Left renal cortex interstitium (tissue), 4 donors: ENCODE results near the gene PLCG2. TPM values are rescaled to one million over a fixed set of nuclear protein-coding genes. Genes with fewer than 3 reads are reported as not detected.
"Not testable (repeated sequence)": the region's sequence is repeated elsewhere in the genome, so short reads cannot be mapped to it uniquely, and the experiment has no call there.

ENCODE experiments used
- DNase-seq, 4 donors: peaks; one replicate each; pipeline ENCODE4 v3.0.0-alpha.2; 2013; ENCODE audit warnings: low read depth in 4 of 4, low spot score in 2 of 4, missing footprints in 1 of 4
- polyA plus RNA-seq, 4 donors: library from polyadenylated mRNA; unstranded; fragments of 120-200 nt; gene quantifications; one replicate each; pipeline ENCODE4 v1.2.1, GENCODE V29; 2013; ENCODE audit not compliant: insufficient read length in 4 of 4

Gene PLCG2
- polyA plus RNA-seq, 4 donors = 33.7 to 58.3 (median 45.1) TPM

DNA sequence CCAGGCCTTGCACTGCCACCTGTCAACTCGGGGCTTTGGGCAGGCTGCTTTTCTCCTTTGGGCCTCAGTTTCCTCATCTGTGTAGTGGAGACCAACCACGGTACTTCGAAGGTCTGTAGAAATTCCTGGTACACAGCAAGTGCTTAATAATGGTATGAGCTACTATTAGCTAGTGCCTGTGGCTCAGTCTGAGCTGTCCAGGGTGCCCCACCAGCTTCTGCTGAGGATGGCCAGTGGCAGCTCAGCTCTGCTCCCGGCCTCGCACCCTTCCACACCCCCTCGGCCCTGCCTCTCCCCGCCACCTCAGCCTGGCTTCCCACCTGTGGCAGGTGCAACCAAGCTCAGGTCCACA, 26.2 kb upstream of the PLCG2 start:
- no peak for DNase-seq

DNA sequence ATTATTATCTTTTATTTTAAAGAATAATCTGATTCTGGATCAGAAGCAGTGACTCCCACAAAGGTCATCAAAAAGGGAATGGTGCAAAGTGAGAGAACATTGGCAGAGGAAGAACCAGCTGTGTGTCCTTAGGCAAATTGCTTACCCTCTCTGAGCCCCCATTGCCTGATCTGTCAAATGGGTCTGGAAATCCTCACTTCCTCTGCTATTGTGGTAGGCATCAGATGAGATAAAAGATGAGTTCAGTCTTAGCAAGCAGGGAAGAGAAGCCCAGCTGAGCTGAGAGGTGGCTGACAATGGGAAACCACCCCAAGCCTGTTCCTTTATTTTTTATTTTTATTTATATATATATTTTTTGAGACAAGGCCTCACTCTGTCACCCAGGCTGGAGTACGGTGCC, 24.2 kb upstream of the PLCG2 start:
- DNase-seq = no peak

DNA sequence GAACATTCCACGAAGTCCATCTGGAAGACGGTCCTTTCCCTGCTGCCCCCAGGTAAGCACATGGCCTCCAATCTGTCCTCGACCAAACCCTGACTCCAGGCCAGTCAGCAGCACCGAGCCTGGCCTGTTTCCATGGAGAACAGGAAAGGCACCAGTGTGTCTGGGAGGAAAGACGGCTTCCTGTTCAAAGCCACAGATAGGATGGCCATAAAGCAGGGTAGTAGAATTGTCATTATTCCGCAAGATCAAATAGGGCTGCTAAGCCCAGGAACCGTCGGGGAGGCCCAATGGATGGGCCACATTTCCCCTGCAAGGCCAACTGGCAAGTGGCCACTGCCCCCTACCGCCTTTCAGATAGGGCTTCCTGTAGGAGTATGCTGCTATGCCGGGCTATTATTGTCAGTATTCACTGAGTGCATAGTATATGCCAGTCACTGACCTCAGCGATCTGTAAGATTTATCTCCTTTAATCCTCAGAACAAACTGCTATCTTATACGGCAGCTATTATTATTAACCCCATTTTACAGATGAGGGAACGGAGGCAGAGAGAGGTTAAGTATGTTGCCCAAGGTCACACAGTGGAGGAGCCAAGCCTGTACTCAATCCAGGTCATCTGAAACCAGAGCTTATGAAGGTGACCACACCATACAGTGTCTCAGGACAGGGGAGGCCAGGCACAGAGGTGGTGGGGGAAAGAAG, 23.0 kb upstream of the PLCG2 start:
- DNase-seq = no peak

DNA sequence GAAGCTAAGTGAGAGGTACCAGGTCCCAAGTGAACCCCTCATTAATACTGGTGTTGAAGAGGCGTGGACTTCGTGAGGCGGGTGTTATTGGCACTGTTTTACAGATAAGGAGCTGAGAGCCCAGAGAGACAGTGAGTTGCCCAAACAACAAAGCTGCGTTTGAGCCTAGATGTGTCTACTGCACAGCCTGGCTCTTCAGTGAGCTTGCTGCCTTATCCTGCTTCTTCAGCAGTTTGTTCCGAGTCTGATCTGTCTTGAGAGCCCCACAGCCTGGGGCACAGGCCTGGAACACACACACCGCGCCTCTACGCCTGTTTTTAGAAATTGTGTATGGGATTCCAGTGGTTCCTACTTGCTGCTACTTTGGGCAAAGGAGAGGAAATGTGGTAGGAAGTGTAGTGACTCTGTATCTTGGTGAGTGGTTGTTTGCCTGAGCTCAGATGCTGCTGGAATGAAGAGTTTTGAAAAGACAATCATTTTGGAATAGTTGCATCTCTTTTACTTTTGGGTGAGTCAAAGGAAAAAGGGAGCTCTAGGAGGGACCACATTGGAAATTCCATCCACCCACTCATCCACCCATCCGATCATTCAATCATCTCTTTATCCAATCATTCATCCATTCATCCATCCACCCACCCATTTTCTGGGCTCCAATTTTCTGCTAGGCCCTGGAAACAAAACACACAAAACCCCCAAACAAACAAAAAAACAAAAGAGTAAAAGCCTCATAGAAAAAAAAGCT, 22.3 kb upstream of the PLCG2 start:
- no peak for DNase-seq

DNA sequence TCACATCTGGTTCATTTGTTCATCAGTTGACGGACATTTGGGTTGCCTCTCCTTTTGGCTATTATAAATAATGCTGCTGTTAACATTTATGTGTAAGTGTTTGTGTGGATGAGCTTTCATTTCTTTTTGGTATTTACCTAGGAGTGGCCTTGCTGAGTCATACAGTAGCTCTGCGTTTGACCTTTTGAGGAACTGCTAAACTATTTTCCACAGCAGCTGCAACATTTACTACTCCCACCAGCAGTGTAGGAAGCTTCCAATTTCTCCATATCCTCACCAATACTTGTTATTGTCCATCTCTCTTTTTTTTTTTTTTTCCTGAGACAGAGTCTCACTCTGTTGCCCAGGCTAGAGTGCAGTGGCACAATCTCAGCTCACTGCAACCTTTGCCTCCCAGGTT, 20.7 kb upstream of the PLCG2 start:
- no peak for DNase-seq

DNA sequence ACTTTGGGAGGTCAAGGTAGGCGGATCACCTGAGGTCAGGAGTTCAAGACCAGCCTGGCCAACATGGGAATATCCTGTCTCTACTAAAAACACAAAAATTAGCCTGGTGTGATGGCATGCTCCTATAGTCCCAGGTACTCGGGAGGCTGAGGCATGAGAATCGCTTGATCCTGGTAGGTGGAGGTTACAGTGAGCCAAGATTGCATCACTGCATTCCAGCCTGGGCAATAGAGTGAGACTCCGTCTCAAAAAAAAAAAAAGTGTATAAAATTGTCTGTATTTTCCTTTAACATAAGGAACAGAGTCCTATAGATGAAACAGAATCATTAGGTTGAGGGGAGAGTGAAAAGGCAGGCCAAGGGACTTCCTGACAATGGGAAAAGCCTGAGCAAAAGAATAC, 16.8 kb upstream of the PLCG2 start:
- DNase-seq = not testable (repeated sequence)

DNA sequence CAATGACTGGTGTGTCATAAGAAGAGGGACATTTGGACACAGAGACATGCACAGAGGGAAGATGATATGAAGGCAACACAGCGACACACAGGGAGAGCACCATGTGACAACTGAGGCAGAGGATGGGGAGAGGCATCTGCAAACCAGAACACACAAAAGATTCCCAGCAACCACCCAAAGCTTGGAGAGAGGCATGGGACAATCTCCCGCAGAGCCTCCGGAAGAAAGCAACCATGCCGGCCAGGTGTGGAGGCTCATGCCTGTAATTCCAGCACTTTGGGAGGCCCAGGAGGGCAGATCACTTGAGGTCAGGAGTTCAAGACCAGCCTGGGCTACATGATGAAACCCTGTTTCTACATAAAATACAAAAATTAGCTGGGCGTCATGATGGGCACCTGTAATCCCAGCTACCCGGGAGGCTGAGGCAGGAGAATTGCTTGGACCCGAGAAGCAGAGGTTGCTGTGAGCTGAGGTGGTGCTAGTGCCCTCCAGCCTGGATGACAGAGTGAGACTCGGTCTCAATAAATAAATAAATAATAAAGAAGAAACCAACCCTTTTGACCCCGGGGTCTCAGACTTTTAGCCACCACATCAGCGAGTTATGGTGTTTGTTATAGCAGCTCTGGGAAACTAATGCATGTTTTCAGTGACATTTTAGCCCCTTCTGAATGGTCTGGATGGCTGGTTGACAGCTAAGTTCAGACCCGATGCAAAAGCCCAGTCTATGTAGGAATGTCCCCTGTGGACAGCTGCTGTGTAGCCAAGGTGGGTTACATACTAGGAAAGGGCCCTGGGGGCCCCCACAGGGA, 13.8 kb upstream of the PLCG2 start:
- no peak for DNase-seq

DNA sequence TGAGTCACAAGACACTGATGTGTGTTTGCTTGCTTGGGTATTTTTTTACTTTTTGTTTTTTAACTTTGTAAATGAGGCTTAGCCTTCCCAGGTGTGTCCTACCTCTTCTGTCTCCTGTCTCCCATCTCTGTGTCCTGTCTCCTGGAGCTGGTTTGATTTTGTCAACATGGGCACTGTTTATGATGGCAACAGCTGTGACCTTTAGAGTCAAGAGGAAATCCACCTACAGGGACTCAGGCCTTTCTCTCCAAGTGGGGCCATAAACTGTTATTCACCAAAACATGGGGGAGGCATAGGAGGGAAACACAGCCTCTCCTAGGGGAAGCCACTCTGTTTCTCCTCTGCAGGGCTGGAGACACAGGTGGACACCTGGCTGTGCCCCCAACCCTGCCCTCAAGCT, 13.1 kb upstream of the PLCG2 start:
- DNase-seq = no peak

DNA sequence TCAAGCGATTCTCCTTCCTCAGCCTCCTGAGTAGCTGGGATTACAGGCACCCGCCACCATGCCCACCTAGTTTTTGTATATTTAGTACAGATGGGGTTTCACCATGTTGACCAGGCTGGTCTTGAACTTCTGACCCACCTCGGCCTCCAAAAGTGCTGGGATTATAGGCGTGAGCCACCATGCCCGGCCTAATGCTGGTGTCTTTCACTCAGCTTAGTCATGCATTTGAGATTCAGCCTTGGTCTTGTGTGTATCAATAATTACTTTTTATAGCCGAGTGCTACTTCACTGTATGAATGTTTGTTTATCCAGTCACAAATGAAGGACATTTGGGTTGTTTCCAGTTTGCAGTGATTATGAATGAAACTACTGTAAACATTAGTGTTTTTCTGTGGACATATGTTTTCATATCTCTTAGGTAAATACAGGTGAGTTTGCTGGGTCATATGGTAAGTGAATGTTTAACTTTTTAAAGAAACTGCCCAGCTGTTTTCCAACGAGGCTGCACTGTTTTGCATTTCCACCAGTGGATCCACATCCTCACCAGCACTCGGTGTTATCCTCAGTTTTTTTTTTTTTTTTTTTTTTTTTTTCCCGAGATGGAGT, 11.0 kb upstream of the PLCG2 start:
- no peak for DNase-seq

DNA sequence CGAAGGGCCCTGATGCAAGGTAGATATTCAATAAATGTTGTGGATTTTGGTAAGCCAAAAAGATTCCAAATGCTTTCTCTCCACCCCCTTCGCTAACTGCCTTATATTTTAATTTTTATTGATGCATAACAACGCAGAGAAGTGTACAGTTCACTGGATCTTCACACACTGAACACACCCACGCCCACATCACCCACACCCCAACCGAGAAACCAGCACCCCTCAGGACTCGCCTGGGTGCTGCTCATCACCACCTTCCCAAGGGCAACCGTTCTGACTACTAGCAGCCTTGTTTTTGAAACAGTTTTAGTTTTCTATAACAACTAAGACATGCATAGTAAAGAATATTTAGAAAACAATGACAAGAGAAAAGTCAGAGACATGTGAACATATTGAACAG, 9.1 kb upstream of the PLCG2 start:
- no peak for DNase-seq

DNA sequence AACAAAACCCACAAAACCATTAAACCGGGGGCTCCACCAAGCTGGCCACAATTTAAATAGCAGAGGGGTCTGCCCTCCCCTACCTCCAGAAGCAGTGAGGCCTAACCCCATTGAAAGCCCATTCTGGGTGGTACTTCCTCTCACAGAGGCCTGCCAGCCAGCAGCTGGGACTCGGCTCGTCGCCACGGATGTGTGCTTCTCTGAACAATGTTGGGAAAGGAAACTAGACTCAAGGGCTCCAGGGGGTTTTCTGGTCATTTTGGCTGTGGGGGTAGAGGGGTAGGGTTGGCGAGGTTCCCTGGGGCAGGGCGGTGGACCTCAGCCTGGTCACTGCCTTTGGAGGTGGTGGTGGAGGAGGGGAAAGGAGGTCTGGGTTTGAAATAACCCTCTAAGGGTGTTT, 4.7 kb upstream of the PLCG2 start:
- DNase-seq = no peak

DNA sequence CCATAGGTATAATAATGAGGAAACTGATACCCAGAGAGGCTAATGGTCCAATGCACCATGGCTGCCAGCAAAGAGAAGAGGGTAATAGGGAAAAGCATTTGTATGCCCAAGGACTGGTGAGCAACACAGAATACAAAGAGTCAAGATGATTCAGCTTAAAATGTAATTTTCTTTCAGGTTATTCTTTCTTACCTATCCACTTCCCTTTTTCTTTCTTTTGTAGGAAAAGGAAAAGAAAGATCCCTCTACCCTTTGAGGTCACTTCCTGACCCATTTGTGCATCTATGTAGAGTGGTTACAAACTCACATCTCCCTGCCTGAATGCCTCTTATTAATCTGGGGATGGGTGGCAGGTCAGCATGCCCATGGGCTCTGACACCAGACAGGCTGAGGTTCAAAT, 3.5 kb upstream of the PLCG2 start:
- no peak for DNase-seq

DNA sequence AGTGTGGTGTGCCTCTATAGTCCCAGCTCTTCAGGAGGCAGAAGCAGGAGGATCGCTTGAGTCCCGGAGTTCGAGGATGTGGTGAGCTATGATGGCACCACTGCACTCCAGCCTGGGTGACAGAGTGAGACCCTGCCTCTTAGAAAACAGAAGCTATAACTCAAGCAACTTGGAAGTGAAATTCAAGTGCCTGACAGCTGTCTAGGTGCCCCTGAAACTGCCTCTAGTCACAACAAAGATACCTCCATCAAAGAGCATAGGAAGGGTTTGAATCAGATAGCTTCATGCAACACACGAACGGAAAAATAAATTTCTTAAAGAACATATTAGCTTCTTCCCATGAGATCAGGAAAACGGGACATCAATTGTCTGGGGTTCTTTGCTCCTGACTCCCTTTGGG, 860 bp upstream of the PLCG2 start:
- DNase-seq = no peak

DNA sequence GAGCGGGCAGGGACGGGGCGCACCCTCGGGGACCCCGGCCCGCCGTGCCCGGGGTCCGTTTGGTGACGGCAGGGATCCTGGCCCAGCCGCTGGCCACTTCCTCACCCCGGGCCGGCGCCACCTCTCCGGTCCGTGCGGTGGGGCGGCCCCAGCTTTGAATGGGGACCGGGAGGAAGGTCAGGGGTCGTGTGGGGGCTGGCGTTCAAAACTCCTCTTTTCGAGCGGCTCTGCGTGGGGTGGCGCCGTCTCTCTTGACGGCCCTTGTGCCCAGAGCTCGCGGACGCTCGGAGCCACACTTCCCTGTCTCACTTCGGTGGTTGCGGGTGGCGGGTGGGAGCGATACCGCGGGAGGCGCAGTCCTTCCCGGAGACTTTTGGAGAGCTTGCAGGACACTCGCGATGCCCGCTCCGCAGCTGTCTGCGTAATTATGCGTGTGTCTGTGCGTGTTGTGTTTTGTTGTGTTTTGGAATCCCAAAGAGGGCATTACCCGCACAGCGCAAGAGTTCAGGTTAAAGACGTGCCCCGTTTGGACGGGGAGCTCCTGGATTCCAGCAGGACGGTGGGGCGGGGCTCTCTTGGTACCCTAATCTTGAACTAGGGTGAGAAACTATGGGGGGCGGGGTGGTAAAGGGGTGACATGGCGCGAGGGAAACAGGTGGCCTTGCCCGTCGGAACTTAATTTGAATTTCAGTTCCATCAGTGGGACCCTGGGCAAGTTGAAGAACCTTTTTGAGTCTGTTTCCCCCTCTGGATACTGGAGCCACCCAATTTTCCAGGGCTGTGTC, 637 bp downstream of the PLCG2 start:
- DNase-seq = no peak

DNA sequence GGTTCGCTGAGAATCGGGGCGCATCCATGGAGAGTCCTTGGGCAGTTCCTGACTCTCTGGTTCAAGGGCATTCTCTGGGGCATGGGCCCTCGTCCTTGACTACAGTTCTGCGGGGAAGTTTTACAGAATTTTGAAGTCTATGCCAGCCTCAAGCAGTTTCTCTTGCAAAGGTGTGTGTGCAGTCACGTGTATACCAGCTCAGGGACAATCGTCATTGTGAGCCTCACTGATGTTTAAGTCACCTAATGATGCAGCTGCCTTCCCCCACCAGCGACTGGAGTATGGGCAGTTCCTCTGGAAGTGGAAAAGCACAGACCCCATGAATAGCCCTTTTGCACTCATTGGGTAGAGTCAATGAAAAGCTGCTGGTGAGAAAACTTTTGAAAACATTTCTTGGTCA, 1.3 kb downstream of the PLCG2 start:
- no peak for DNase-seq

DNA sequence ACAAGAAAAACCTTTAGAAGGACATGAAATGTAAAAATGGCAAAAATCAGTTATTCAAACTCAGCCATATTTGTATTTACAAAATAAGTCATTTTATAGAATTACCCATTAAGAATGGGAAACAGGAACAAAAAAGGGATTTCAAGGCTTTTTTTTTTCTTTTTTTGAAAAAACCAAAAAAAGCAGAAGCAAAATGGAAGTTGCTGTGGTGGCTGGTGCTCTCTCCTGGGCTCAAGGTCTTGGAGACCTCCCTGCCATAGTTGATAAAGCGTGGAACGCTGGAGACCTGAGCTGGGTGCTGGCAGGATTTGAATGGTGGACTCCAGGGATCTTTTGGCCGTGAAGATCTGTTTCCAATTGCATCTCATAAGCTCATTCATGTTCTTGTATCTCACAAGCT, 3.1 kb downstream of the PLCG2 start:
- no peak for DNase-seq

DNA sequence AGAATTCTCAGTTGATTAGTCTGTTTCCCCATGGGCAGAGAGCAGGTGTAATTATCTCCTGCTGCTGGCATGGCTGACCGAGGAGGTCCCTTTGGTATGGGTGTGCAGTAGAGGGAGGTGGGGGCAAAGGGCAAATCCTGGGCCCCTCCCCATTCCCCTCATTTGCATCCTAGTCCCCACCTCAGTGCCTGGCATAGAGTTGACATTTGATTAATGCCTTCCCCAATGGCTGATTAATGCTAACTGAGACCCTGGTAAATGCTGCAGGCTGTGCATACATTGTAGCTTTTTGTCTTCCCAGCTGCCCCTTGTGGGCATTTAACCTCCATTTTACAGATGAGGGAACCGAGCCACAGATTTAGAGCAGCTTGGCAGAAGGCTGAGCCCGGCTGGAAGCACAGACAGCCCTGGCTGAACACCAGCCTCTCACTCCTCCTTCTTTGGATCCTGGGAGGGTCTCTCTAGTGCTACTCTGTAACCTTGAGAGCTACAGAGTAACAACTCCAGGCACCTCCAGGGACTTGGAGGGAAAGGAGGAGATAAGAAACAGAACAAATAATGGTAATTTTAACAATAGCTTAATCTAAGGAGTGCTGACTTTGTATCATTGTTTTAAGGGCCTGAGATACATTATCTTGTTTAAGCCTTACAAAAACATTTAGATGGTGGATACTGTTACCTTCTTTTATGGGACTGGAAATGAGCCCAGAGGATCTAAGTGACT, 5.1 kb downstream of the PLCG2 start:
- no peak for DNase-seq

DNA sequence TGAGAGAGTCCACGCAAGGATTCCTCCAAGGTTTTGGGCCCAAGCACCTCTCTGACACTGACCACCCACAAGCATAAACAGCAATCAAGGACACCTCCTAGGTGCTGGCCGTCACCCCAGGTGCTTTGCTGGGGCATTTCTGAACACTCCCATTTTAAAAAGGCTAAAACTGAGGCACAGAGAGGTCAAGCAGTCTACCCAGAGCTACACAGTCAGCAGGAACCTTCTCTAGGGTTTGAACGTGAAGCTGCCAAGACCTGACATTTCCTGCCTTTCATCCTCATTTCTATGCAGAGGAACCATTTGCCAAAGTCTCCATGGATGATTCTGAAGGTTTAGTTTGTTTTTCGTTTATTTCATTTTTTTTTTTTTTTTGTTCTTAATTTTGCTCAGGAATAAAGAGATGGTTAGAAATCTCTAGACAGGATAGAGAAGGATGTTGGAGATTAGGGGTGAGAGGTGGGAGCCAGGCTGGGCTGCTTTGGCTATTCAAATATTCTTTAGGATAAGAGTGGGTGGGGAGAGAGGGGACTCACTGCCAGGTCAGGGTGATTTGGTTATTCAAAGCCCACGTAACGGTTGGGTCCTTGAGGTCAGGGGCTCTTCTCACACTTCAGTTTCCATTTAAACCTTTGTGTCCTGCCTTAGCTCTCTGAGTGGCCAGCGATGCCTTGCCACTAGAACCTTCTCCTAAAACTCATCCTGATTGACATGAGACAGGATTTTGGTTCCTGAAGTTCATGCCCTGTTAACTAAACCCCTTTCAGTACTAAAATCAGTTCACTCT, 6.2 kb downstream of the PLCG2 start:
- no peak for DNase-seq

DNA sequence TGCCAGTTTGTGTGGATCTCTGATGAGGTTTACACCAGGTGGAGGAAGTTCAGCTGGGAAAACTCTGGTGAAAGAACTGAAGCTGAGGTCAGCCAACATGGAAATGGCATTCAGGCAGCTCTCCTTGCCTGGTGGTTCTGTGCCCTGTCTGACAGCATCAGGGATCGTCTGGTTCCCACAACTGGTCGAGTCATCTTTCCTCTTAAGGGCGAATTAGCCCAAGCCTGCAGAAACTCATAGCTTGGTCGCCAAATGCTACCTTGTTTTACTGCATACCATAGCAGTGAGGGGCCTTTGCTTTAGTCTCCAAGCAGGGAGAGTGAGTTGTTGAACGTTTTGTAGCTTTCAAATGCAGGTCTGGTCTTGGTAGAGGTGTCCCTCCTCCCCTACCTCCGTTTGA, 7.2 kb downstream of the PLCG2 start:
- no peak for DNase-seq
